NCI-H1417 (cell line): Measurements from ENCODE around the gene NPBWR2.

Experiments
- DNase-seq, 3 experiments: peaks; one replicate each; lab custom pipeline; 2025; lab: John Stamatoyannopoulos, UW

Gene NPBWR2

GRCh38 chr20:64056889-64057627, 50.3 kb downstream of the NPBWR2 start:
- DNase-seq: peak in 2 of 3 experiments; percentile 63 to 71

GRCh38 chr20:64056639-64056888, 50.8 kb downstream of the NPBWR2 start:
- DNase-seq: no peak

- peak in 1 of 3 experiments; percentile 24 for DNase-seq
Measured at GRCh38 chr20:64055893-64056638, 51.3 kb downstream of the NPBWR2 start.

GRCh38 chr20:64055396-64055892, 51.9 kb downstream of the NPBWR2 start:
- DNase-seq: no peak

- peak in 1 of 3 experiments; percentile 34 for DNase-seq
Measured at GRCh38 chr20:64053841-64054661, 53.3 kb downstream of the NPBWR2 start.
